Myocyte (in vitro differentiated cells): Measurements from ENCODE around the gene ZCCHC7. TPM values are rescaled to one million over a fixed set of nuclear protein-coding genes. Genes with fewer than 3 reads are reported as not detected.
"Not testable (repeated sequence)": the region's sequence is repeated elsewhere in the genome, so short reads cannot be mapped to it uniquely, and the experiment has no call there.

Experiments
- DNase-seq: peaks from one replicate; pipeline ENCODE4 v3.0.0-alpha.2; 2012; ENCODE audit warnings: low read depth
- total RNA-seq: library from RNA; depleted of rRNA; stranded (reverse); fragments of >200 nt; gene quantifications from 2 replicates; pipeline ENCODE4 v1.2.3, GENCODE V29; 2014

Gene ZCCHC7
- total RNA-seq, 1 donor from 2014 or later, result 21.0 TPM

DNA sequence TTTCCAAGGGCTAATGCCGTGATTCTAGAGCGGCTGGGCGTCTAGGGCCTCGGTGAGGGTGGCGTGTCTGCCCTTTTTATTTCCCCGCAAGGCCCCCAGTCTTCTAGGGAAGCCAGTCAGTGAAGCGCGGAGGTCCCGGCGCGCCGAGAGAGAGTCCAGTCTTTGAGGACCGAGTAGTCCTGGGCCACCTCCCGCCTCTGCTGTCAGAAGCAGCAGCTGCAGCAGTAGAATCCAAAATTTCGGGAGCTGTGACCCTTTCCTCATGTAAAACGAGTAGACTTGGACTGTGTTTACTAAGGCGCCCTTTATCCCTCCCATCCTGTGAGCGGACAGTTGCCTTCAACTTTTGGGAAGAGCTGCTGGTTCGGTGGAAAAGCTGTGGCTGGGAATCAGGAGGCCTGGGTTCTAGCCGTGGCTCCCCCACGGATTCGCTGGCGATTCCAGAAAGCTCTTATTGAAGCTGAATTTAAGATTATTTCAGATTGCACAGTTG is 515 bp downstream of the ZCCHC7 start:
- peak; percentile 49 for DNase-seq

DNA sequence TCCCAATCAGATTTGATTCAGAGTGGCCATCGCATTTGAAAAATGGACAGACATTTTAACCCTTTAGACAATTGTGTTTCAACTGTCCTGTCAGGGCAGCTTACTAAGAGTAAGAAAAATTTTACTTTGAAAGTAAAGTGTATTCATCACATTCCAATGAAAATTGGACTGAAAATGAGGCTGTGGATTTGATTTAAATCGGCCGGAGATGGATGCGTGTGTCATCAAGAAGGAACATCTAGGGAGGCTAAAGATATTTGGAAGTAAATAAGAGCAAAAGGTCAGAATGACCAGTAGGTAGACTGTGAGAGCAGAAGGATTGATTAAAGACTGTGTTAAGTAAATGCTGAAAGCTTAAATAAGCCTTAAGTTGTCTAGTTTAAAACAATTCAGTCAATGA is 1.5 kb downstream of the ZCCHC7 start:
- no peak for DNase-seq

GRCh38 chr9:37126214-37126788 is 5.9 kb downstream of the ZCCHC7 start:
- DNase-seq, result no peak

GRCh38 chr9:37127018-37127417 is 6.6 kb downstream of the ZCCHC7 start:
- DNase-seq, result no peak

DNA sequence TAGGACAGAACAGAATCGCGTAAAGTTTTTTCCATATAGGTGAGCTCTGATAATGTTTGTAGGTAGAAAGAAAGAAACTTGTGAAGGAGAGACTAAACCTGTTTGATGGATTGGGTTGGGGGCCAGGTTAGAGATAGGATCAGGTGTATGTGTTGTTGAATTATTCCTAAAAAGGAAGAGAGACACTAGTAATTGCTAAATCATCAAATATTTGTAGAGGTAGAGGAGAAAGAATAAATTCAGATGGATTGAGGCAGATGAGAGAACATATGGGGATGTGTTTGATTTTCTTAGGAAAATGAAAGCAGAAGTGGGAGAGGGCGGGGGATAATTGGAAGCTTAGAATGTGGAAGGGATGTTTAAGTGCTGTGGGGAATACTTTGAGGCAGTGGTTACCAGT is 7.7 kb downstream of the ZCCHC7 start:
- DNase-seq, result no peak

- no peak for DNase-seq
Observed at GRCh38 chr9:37134166-37134565, 13.8 kb downstream of the ZCCHC7 start.

GRCh38 chr9:37141015-37141414 is 20.6 kb downstream of the ZCCHC7 start:
- DNase-seq, result no peak

- peak; percentile 36 for DNase-seq
Observed at GRCh38 chr9:37144762-37145161, 24.4 kb downstream of the ZCCHC7 start.

DNA sequence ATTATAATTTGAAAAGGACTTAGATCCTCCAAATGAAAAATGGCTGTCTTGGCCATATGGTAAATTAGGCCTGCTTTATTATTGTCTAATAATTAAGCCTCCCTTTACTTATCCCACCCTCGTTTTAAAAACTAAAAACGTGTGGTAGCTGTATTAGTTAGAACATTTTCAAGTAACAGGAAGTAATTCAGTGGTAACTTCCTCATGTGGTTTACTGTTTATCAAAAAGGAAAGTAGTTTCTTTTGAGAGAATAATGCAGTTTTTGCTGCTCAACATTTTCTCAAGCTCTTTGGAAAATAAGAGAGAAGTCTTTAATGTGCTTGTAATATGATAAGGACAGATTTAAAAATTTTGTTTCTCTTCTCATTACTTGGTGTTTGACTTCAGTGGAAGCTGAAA is 26.0 kb downstream of the ZCCHC7 start:
- no peak for DNase-seq

- no peak for DNase-seq
Observed at GRCh38 chr9:37148181-37148580, 27.8 kb downstream of the ZCCHC7 start.

DNA sequence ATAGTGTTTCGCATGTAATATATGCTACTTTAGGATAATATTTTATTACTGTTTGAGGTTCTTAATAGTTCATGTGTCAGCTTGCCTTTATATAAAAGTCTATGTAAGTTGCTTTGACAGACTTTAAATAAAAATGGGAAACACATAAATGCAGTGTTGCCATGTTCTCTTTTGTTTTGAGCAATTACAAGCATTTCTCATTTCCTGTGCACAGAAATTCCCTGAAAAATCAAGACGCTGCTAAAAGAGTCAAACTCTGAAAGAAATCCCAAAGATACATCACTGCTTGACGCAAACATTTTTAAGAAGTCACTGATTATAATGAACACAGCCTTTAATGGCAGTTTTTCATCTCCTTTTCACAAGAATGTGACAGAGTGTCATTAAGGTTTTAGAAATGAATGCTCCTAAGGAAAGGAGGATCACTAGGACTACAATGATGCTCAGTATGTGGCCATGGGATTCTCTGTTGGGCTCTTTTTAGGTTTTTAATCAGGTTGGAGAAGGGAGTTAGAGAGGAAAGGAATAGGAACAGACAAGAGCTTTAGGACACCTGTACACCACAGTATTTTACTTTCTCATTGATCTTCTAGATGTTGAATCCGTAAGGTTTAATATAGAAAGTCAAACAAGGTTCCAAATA is 29.4 kb downstream of the ZCCHC7 start:
- no peak for DNase-seq

DNA sequence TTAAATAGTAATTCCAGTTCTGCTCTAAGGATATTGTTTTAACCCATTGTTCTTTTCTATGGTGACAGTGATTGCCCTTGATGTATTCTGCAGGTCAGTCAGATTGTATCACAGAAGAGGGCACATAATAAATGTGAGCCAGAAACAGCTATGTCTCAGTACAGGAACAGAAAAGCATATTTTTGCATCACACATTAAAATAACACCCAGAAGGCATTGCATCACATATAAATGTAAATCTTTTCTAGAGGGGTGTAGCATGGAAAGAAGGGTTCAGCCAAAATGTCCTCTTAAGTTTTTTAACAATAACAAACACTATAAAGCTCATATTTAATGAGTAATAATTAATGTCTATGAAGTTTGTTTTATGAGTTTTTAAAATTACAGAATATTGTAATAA is 30.0 kb downstream of the ZCCHC7 start:
- no peak for DNase-seq

GRCh38 chr9:37151812-37152211 is 31.4 kb downstream of the ZCCHC7 start:
- no peak for DNase-seq

- DNase-seq, result no peak
Observed at GRCh38 chr9:37152365-37152764, 32.0 kb downstream of the ZCCHC7 start.

DNA sequence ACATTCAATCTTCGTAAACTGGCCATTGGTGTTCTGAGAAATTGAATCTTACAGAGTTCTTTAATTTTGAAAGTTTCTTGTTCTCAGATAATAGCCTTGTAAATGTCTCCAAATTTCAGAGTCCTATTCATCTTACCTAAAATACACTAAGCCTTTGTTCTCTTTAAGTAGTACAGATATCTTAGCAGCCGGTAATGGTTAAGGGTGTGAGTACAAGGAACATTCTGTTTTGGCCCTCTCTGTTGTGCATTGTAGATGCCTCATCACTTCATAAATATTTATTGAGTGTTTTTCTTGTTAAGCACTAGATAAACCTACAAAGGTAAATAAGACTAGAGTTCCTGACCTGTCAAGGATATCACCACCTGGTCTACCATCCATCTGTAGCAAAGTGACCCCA is 35.2 kb downstream of the ZCCHC7 start:
- no peak for DNase-seq

DNA sequence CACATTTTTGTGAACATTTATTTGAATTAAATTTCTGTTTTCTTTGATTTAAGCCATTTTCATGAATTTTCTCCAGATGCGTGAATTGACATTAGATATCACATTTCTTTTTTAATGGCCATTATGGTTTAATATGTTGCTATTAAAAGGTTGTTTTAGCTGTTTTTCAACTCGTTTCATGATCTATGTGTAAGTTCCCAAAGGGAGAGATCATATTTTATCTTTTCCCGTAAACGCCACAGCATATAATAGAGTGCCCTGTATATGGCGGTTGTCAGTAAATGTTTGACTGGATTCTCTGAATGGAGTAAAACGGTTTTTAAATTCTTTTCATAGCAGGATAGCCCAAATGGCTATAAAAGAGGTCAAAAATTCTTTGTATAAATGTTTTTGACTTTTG is 35.8 kb downstream of the ZCCHC7 start:
- DNase-seq, result no peak

- no peak for DNase-seq
Observed at GRCh38 chr9:37156781-37157356, 36.5 kb downstream of the ZCCHC7 start.

DNA sequence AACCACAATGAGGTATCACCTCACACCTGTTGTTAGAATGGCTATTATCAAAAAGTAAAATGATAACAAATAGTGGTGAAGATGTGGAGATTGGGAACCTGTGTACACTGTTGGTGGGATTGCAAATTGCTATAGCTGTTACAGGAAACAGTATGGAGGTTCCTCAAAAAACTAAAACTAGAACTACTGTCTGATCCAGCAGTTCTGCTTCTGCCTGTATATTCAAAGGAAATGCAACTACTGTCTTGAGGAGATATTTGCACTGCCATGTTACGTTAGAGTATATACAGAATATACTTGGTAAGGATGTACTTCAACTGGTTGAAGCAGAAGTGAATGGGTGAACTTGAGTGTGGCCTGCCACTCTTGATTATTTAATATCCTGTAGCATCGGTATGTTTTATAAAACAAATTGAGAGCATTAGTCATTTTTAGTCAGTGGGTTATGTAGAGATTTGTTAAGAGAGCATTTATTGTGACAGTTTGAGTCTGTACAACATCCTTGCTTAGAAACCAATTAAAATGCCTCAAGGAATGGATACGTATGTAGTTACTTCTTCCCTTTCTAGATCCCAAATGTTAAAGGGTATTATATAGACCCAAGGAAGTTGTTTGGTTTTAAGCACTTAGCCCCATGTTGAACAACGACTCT is 37.5 kb downstream of the ZCCHC7 start:
- no peak for DNase-seq

- no peak for DNase-seq
Observed at GRCh38 chr9:37163299-37163698, 42.9 kb downstream of the ZCCHC7 start.

DNA sequence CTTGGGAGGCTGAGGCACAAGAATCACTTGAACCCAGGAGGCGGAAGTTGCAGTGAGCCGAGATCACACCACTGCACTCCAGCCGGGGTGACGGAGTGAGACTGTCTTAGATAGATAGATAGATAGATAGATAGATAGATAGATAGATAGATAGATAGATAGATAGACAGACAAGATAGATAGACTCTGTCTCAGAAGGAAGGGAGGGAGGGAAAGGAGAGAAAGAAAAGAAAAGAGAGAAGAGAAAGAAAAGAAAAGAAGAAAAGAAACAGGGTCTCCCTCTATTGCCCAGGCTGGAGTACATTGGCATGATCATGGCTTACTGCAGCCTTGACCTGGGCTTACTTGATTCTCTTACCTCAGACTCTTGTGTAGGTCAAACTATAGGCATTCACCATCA is 44.0 kb downstream of the ZCCHC7 start:
- not testable (repeated sequence) for DNase-seq

DNA sequence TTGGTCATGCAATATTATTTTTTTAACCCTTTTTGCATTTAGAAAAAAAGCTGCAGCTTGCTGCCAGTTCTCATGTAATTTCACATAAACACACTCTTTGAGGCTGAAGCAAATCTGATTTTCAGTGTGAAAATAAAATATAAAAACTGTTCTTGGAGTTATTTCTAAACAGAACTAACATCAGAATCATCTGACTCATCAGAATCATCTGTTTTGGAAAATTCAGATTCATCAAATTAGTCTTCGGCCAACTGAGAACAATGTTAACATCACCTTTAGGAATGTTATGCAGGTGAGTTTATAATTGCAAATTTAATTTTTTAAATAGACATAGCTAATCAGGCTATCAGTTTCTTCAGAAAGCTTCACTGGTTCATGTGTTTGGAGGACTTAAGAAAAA is 45.3 kb downstream of the ZCCHC7 start:
- no peak for DNase-seq

GRCh38 chr9:37167456-37168047 is 47.2 kb downstream of the ZCCHC7 start:
- no peak for DNase-seq
